HFF-Myc (cell line): ENCODE data around the gene RNFT2.

Experiments
- DNase-seq: peaks from one replicate; pipeline ENCODE4 v3.0.0-alpha.2; 2011; ENCODE audit warnings: low read depth; ENCODE audit errors: extremely low read depth
- H3K4me3 ChIP-seq: replicated peaks from 2 replicates; pipeline ENCODE4 v1.5.1; 2011; ENCODE audit warnings: low read depth, mild to moderate bottlenecking, control low read depth, low read length
- CTCF ChIP-seq: IDR thresholded peaks from 2 replicates; pipeline ENCODE4 v1.5.1; 2012; ENCODE audit warnings: mild to moderate bottlenecking, low read depth, low read length, control low read depth; ENCODE audit errors: missing control alignments

The RNFT2 gene

DNA sequence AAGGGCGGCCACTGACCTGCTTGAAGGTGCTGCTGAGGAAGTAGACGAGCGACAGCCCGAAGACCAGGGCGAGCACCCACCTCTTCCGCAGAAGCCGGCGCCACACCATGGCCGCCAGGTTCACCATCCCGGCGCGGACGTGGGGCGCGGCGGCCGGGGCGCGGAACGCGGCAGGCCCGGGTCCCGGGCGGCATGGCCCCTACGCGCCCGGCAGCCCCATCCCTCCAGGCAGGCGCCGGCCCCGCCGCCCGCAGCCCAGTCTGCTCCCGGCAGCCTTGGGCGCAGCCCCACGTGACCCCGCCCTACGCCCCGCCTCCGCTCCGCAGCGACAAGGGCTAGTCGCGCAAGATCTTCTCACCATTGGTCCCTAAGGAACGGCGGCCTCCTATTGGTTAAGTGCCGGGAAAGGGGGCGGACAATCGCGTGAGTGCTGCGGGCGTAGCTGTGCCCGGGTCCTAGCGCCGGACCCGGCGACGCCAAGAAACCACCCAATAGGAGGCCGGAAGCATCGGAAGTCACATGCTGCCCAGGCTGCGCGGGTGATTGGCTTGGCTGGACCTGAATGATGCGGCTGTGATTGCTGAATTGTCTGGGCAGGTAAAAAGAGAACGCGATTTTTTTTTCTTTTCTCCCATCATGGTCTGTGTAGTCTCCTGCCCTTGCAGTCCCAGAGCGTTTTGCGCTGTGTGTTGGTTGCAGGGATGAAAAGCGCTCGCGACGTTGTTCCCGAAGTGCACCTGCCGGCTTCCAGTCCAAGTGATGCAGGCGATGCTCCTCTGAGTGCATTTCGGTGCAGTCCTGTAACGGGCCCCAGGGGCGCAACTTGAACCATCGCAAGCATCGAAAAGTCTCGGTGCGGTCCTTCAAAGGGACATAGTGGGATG is at the start of gene RNFT2, which contains the start of gene SPRING1:
Gene RNFT2, plus strand, starts transcription at position 542 of the 884 bp plus-strand sequence. CDS start 2,183 bp downstream, outside the sequence.
Gene SPRING1, minus strand, starts transcription at position 296 of the 884 bp plus-strand sequence. Its CDS starts 169 bp downstream, at position 127.
- peak; percentile 97 for DNase-seq
- peak within 1 kb of the TSS; percentile 91 for H3K4me3 ChIP-seq
- TF ChIP-seq CTCF = no peak

DNA sequence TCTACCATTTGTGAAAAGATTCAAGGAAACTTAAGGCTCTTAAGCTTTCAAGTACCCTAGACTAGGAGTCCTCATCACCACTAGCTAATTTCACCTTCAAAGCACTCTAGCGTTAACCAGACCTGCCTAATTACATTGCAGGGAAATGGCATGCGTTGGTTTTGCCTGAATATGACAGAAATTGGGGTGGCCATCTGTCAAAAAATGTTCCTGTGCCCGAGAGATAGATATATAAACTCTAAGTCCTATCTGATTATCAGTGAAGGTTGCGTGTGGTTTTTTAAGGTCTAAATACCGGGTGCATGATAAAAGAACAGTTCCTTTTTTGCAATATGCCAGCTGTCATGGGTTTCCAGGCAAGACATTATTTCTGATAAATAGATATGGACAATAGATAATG is 48.6 kb upstream of the RNFT2 start:
- no peak for DNase-seq
- no peak for TF ChIP-seq CTCF
- no peak overlapping the region for H3K4me3 ChIP-seq

DNA sequence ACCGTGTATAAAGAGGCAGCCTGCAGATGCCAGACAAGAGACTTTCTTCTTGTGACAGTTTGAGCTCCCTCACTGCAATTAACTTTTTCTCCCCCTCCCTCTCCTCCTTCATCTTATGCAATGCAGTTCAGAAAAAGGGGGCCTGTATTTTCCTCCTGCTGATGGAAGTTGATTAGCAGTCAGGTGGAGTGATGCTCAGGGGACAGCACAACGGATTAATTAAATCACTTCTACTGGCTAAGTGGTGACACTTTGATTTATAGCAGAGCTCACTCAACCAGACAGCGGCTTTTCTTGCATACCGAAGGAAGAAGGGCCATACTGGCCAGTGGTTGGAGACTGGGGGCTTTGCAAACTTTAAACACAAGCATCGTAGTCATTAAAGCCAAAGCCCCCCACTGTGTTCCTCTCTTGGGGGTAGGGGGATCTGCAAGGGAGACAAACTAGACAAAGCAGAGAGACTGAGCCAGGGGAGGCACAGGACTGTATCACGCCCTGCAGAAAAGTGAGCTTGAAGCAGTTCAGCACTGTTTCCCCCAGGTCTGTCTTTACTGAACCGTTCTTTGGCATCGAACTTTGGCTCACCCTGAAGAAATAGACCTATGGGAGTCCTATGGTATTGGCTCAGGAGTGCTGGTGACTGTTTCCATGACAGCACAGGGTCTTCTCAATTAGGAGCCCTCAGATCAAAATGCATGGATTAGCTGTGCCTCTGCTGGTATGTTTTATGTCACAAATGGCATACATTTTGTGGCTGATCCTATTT is 48.0 kb upstream of the RNFT2 start:
- no peak overlapping the region for H3K4me3 ChIP-seq
- no peak for TF ChIP-seq CTCF
- no peak for DNase-seq

DNA sequence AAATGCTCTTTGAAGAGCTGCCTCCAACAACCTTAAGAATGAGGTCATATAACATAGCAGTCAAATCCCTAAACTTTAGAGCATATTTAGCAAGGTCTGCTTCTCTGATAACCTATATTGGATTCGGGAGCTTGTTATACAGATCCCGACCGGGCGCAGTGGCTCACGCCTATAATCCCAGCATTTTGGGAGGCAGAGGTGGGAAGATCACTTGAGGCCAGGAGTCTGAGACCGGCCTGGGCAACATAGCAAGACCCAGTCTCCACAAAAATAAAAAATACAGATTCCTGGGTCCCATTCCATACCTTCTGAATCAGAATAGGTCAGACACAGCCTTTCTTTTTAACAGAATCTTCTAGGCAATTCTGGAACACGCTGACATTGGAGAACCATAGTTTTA is 46.9 kb upstream of the RNFT2 start:
- no peak for DNase-seq
- H3K4me3 ChIP-seq = no peak overlapping the region
- no peak for TF ChIP-seq CTCF

DNA sequence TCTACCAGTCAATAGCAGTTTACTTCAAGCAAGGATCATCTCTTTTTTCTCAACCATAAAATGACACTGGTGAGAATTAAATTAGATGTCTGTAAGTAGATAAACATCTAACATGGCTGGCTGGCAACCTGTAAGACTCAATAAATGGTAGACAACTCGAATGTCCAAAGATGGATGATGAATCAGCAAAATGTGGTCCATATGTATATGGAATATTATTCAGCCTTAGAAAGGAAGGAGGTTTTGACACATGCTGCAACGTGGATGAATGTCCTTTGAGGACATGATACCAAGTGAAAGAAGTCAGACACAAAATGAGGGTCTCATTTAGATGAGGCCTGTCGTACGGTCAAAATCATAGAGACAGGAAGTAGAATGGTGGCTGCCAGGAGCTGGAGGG is 46.5 kb upstream of the RNFT2 start:
- H3K4me3 ChIP-seq = no peak overlapping the region
- TF ChIP-seq CTCF = no peak
- DNase-seq = no peak

GRCh38 chr12:116692605-116693004 is 45.5 kb upstream of the RNFT2 start:
- no peak for DNase-seq
- TF ChIP-seq CTCF = no peak
- no peak overlapping the region for H3K4me3 ChIP-seq
